Endothelial cell of umbilical vein (primary cell): ENCODE results near the gene UPF3A. TPM values are rescaled to one million over a fixed set of nuclear protein-coding genes. Genes with fewer than 3 reads are reported as not detected.
A peak's percentile ranks its signal among the peaks of the same experiment; 100 is the strongest.

ENCODE experiments used
- BruUV-seq: library from RNA; stranded (reverse); fragments of 400-500 nt; replicated peaks from 2 replicates; lab custom pipeline; 2021; lab: Mats Ljungman, UMichigan
- CTCF ChIA-PET: fragments of 300-600, 350-600 bp; sonication (Branson Sonifier 250); formaldehyde crosslinking; loops from one replicate; lab custom pipeline; 2021; ENCODE audit warnings: antibody characterized with exemption, inconsistent platforms; lab: Charles Lee
- POLR2A ChIA-PET: fragments of 300-600, 350-600 bp; sonication (Branson Sonifier 250); formaldehyde crosslinking; loops from one replicate; lab custom pipeline; 2021; ENCODE audit warnings: antibody characterized with exemption, inconsistent platforms; lab: Charles Lee
- DNase-seq: peaks from one replicate; pipeline ENCODE4 v3.0.0-alpha.2; 2011; ENCODE audit warnings: low read depth, low spot score
- FAIRE-seq: peaks from 2 replicates; lab custom pipeline; 2011; peaks lifted over from hg19 to GRCh38; lab: Jason Lieb, UNC
- H2AFZ ChIP-seq: 2 replicates; pipeline ENCODE4 v1.6.0; 2012; ENCODE audit warnings: low read depth, low read length, control low read depth, inconsistent platforms
- H3K27ac ChIP-seq: 2 replicates; pipeline ENCODE4 v1.5.1; 2011; ENCODE audit warnings: low read depth, mild to moderate bottlenecking, control low read depth, low read length, moderate library complexity; ENCODE audit not compliant: insufficient read depth
- H3K27me3 ChIP-seq, 2 experiments: 2 replicates each; pipeline versions ENCODE4 v1.6.0 to v1.6.1; 2011; ENCODE audit warnings: low read length in 2 of 2, mixed read lengths in 1 of 2; ENCODE audit not compliant: control insufficient read depth in 2 of 2, insufficient read depth in 2 of 2
- H3K36me3 ChIP-seq, 2 experiments: 2 replicates in 1 of 2; 3 replicates in 1 of 2; pipeline ENCODE4 v1.5.1; 2011; ENCODE audit warnings: low read length in 2 of 2, mild to moderate bottlenecking in 1 of 2, moderate library complexity in 1 of 2; ENCODE audit not compliant: control insufficient read depth in 2 of 2, insufficient read depth in 2 of 2; ENCODE audit errors: extremely low read depth in 1 of 2
- H3K4me1 ChIP-seq: 3 replicates; pipeline ENCODE4 v1.5.1; 2011; ENCODE audit warnings: mild to moderate bottlenecking, low read length; ENCODE audit not compliant: control insufficient read depth, insufficient read depth; ENCODE audit errors: extremely low read depth
- H3K4me2 ChIP-seq: 2 replicates; pipeline ENCODE4 v1.6.1; 2011; ENCODE audit warnings: low read length, control low read depth, mixed read lengths; ENCODE audit not compliant: insufficient read depth
- H3K4me3 ChIP-seq, 3 experiments: fragments of 200-600 bp in 1 of 3; sonication (generic), shearing (Covaris generic) in 1 of 3; replicated peaks in 1 of 3; 2 replicates each; pipeline ENCODE4 v1.5.1; 2011 to 2016; ENCODE audit warnings: control low read depth in 3 of 3, low read length in 3 of 3, mild to moderate bottlenecking in 2 of 3, inconsistent platforms in 1 of 3, low read depth in 1 of 3, moderate library complexity in 1 of 3; ENCODE audit not compliant: insufficient read depth in 1 of 3
- H3K79me2 ChIP-seq: 2 replicates; pipeline ENCODE4 v1.6.0; 2012; ENCODE audit warnings: low read length, inconsistent platforms; ENCODE audit not compliant: control insufficient read depth, insufficient read depth
- H3K9ac ChIP-seq: replicated peaks from 2 replicates; pipeline ENCODE3; 2011; ENCODE audit warnings: low read length, control low read depth; ENCODE audit not compliant: insufficient read depth; ENCODE audit errors: extremely low read depth
- H3K9me1 ChIP-seq: replicated peaks from 3 replicates; pipeline ENCODE4 v1.6.0; 2011; ENCODE audit warnings: mild to moderate bottlenecking, low read length; ENCODE audit not compliant: control insufficient read depth, insufficient read depth; ENCODE audit errors: extremely low read depth
- H3K9me3 ChIP-seq: replicated peaks from 2 replicates; pipeline ENCODE4 v1.5.1; 2012; ENCODE audit warnings: low read length, inconsistent platforms; ENCODE audit not compliant: control insufficient read depth, insufficient read depth
- H4K20me1 ChIP-seq: replicated peaks from 2 replicates; pipeline ENCODE3; 2011; ENCODE audit warnings: mild to moderate bottlenecking, low read length; ENCODE audit not compliant: control insufficient read depth, insufficient read depth; ENCODE audit errors: extremely low read depth
- CTCF ChIP-seq, 2 donors: IDR thresholded peaks; 1 replicate in 1 of 2; 2 replicates in 1 of 2; pipeline ENCODE4 v1.5.1; 2011; ENCODE audit warnings: low read length in 2 of 2, mild to moderate bottlenecking in 2 of 2, moderate library complexity in 2 of 2, control low read depth in 1 of 2, inconsistent platforms in 1 of 2, low read depth in 1 of 2; ENCODE audit not compliant: insufficient read depth in 1 of 2; ENCODE audit errors: extremely low read depth in 1 of 2
- EZH2 ChIP-seq: IDR thresholded peaks from 2 replicates; pipeline ENCODE4 v1.6.1; 2012; ENCODE audit warnings: borderline replicate concordance, low read depth, mild to moderate bottlenecking, moderate library complexity, low read length, inconsistent platforms; ENCODE audit not compliant: severe bottlenecking
- FOS ChIP-seq: IDR thresholded peaks from 2 replicates; pipeline ENCODE4 v1.6.1; 2011; ENCODE audit warnings: mild to moderate bottlenecking, low read length, moderate library complexity, borderline replicate concordance; ENCODE audit not compliant: insufficient read depth
- GATA2 ChIP-seq: IDR thresholded peaks from 2 replicates; pipeline ENCODE4 v1.7.0; 2011; ENCODE audit warnings: low read depth, mild to moderate bottlenecking, moderate library complexity, mixed read lengths, low read length; ENCODE audit not compliant: insufficient read length, insufficient read depth
- JUN ChIP-seq: IDR thresholded peaks from 2 replicates; pipeline ENCODE4 v1.6.1; 2011; ENCODE audit warnings: borderline replicate concordance, low read depth; ENCODE audit not compliant: insufficient read length, insufficient read depth
- MAX ChIP-seq: IDR thresholded peaks from 2 replicates; pipeline ENCODE4 v1.6.1; 2011; ENCODE audit not compliant: insufficient read depth, insufficient read length
- MYC ChIP-seq: IDR thresholded peaks from one replicate; pipeline ENCODE4 v1.6.1; 2011; ENCODE audit warnings: mild to moderate bottlenecking, low read depth, low read length
- POLR2A ChIP-seq: IDR thresholded peaks from 2 replicates; pipeline ENCODE4 v1.6.1; 2012; ENCODE audit warnings: low read depth, mild to moderate bottlenecking, control low read depth, low read length
- POLR2AphosphoS5 ChIP-seq: IDR thresholded peaks from 2 replicates; pipeline ENCODE4 v1.6.1; 2012; ENCODE audit warnings: low read depth, mild to moderate bottlenecking, control low read depth, low read length, moderate library complexity; ENCODE audit not compliant: insufficient read depth
- dilution Hi-C: fragments of 300-500 bp; cut with MboI; formaldehyde crosslinking; loops from one replicate; pipeline ENCODE4 v1.15.0; 2019; ENCODE audit warnings: low sequenced_read_pairs; ENCODE audit not compliant: extremely low pct_ligation_motif_present
- intact Hi-C: fragments of 100-400 bp; cut with micrococcal nuclease; formaldehyde crosslinking; loops from one replicate; pipeline ENCODE4 v1.10.0; 2022
- polyA plus RNA-seq, 4 experiments: library from polyadenylated mRNA; depleted of rRNA in 3 of 4; stranded (reverse) in 3 of 4; unstranded in 1 of 4; fragments of >200 nt; gene quantifications; 2 replicates each; pipeline versions ENCODE4 v1.2.1 to v1.2.3, GENCODE V29; 2011 to 2012; ENCODE audit warnings: missing spikeins in 1 of 4
- total RNA-seq: library from RNA; stranded (reverse); gene quantifications from 2 replicates; pipeline ENCODE4 v1.2.3, GENCODE V29; 2021

UPF3A gene
- total and polyA plus RNA-seq, 2 donors (not counting 3 experiments of a cell fraction or from before 2014, with no cell fraction given): 37.2 to 75.4 TPM

GRCh38 chr13:114279758-114280355, 1.5 kb upstream of the UPF3A start:
- Histone ChIP-seq H3K4me2 (no peak overlapping the region), H3K4me3 (no peak overlapping the region), H3K4me1 (peaks cover 9% of the 10 kb centered on the region), H3K36me3 (peaks cover 0 to 1% of the 10 kb centered on the region in 2 experiments), H3K9ac (no peak overlapping the region), H3K9me1 (no peaks in the 10 kb centered on the region), H3K27ac (no peak overlapping the region), H2AFZ (no peak overlapping the region), H3K9me3 (no peaks in the 10 kb centered on the region), H3K79me2 (peaks cover 23% of the 10 kb centered on the region), H3K27me3 (no peaks in the 10 kb centered on the region), H4K20me1 (no peaks in the 10 kb centered on the region)
- FAIRE-seq (peak; percentile 57), DNase-seq (no peak)
- dilution Hi-C loops (no loop called here), intact Hi-C loops (no loop called here)
- no peak for TF ChIP-seq MYC
- TF ChIP-seq FOS: no peak
- no peak for TF ChIP-seq MAX
- TF ChIP-seq EZH2: no peak
- POLR2A ChIA-PET: interaction anchor here (0.8 kb wide), 1 partner anchor 85 kb away, joined by 5 read pairs; no protein-coding TSS in a partner anchor
- BruUV-seq: no TSS peak
- CTCF ChIA-PET: no interaction called here

- peak overlapping the region; percentile 52 for H2AFZ ChIP-seq
- no peaks in the 10 kb centered on the region for H3K9me3 ChIP-seq
- H3K9ac ChIP-seq: peak overlapping the region; percentile 87
- DNase-seq: peak; percentile 83
- POLR2A ChIA-PET: no interaction called here
- no peak for FAIRE-seq
- intact Hi-C loops (loop anchor here (1.0 kb wide), 1 partner anchor 32 kb away; the partner anchor contains the start of gene CHAMP1), dilution Hi-C loops (no loop called here)
- peaks cover 9% of the 10 kb centered on the region for H3K4me1 ChIP-seq
- H3K27ac ChIP-seq: peak overlapping the region; percentile 72
- H3K27me3 ChIP-seq: no peaks in the 10 kb centered on the region
- BruUV-seq: TSS peak; percentile 26
- peak overlapping the region; percentile 96 for H3K4me2 ChIP-seq
- H3K9me1 ChIP-seq: no peaks in the 10 kb centered on the region
- peaks cover 6 to 8% of the 10 kb centered on the region in 2 experiments for H3K36me3 ChIP-seq
- peak overlapping the region; percentile 63 to 84 (median 79) for H3K4me3 ChIP-seq
- TF ChIP-seq MAX (no peak), FOS (no peak), JUN (no peak), GATA2 (no peak), CTCF (IDR thresholded peaks at IDR 0.05; ENCODE audit: extremely low read depth in 1 of 2, insufficient read depth in 1 of 2, low read depth in 1 of 2, low read length in 2 of 2) (no peak), POLR2A (no peak), MYC (no peak), EZH2 (no peak), POLR2AphosphoS5 (no peak)
- H3K79me2 ChIP-seq: peaks cover 27% of the 10 kb centered on the region
- H4K20me1 ChIP-seq: no peaks in the 10 kb centered on the region
- CTCF ChIA-PET: interaction anchor here (1.0 kb wide), 2 partner anchors 55 to 59 kb away, joined by 3 to 4 read pairs; no protein-coding TSS in a partner anchor
Observed at GRCh38 chr13:114282041-114282670, 755 bp downstream of the UPF3A start.
